Measurements from ENCODE around the gene LBX1. TPM values are rescaled to one million over a fixed set of nuclear protein-coding genes. Genes with fewer than 3 reads are reported as not detected.

Gene LBX1
- total and polyA plus RNA-seq, 2 experiments from 2014 or later: not detected

DNA sequence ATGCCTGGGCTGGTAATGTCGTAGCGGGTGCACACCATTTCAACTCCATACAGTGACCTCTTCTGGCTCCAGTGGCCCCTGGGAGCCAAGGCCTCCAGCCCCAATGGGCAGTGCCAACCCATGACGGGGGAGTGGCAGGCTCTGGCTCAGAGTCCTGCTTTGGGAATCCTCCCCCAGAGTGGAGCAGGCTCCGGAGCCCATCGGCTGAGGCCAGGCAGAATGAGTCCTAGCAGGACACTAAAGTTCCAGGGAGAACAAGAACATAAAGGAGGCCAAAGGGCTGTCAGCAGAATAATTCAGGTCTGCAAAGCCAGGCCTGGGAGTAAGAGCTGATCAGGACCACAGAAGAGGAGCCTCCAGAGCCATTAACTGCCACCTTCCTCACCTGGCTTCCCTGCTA is 33.3 kb downstream of the LBX1 start:
- TF ChIP-seq EZH2 (IDR thresholded peaks at IDR 0.05; ENCODE audit: insufficient read depth, poor library complexity, severe bottlenecking) (no peak), EZH2phosphoT487 (IDR thresholded peaks at IDR 0.05; ENCODE audit: insufficient read depth, low read depth) (no peak)
- Histone ChIP-seq H3K27me3 (replicated peaks; ENCODE audit: insufficient read depth) (peaks cover 41% of the 10 kb centered on the region), H3F3A (ENCODE audit: insufficient read depth) (no peaks in the 10 kb centered on the region), H3K4me2 (ENCODE audit: unreplicated experiment) (no peak overlapping the region), H3K36me3 (ENCODE audit: low read depth) (no peaks in the 10 kb centered on the region), H4K20me1 (ENCODE audit: insufficient read depth) (no peaks in the 10 kb centered on the region), H3K27ac (no peak overlapping the region), H3K4me1 (ENCODE audit: insufficient read depth) (no peaks in the 10 kb centered on the region), H2AFZ (no peak overlapping the region), H3K9ac (no peak overlapping the region), H3K4me3 (no peak overlapping the region), H3K9me3 (ENCODE audit: low read depth) (no peaks in the 10 kb centered on the region), H3K79me2 (ENCODE audit: insufficient read depth) (no peaks in the 10 kb centered on the region), H3K9me2 (ENCODE audit: insufficient read depth) (no peaks in the 10 kb centered on the region)
- in situ Hi-C loops (cut with MboI): loop anchor here (25.0 kb wide), 1 partner anchor 566 kb away; no protein-coding TSS in a partner anchor
- 63 to 65% methylated on average over 5 of the region's 5 CpGs for WGBS, 2 experiments (ENCODE audit: low coverage in 1 of 2, low lambda C conversion rate in 2 of 2, missing lambda C conversion rate in 2 of 2)
- no peak for DNase-seq

DNA sequence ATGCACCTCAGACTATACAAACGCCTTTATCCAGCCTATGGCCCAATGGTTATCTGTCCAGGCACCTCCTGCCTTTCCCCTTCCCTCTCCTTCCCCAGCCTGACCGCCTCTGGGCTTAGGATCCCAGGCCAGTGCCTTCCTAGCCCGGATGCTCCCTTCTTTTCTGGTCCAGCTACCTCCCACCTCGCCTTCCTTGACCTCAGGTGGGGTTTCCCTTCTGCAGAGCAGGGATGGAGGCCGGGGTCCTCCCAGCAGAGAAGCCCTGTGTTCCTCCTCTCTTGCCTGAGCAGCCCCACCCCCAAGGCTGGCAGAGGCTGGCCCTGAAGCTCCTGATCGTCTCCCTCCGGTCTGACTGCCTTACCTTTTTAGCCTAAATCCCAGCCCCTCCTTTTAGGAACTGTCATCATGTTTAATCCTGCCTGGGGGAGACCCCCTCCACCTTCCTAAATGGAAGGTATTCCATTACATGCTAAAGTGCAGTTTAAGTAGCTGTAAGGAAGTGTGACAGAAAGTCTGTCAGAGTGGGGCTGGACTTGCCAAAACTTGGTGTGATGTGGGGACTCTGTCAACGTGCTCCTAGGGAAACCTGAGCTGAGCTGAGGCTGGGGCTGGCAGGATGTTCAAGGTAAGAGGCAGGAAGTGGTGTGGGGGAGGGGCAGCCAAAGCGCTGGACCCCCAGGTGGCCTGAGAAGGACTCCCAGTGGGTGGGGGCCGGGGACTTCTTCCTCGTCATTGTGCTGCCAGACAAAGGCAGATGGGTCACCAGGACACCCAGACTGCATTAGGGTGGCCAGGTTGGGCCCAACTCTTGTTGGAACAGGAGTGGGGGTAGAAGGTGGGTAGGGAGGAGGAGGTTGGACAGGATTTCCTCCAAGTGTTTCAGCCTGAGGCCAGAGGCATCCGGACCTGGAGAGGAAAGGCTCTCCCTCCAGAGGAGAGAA is 39.5 kb downstream of the LBX1 start:
- H3K27ac ChIP-seq: no peak overlapping the region
- no peak overlapping the region for H3K4me3 ChIP-seq
- peaks cover 21% of the 10 kb centered on the region; the same call in 1 of the 2 replicates for H3K27me3 ChIP-seq (replicated peaks; ENCODE audit: insufficient read depth)
- no peak for DNase-seq
- H3K79me2 ChIP-seq (ENCODE audit: insufficient read depth): no peaks in the 10 kb centered on the region
- no peak for TF ChIP-seq EZH2phosphoT487 (IDR thresholded peaks at IDR 0.05; ENCODE audit: insufficient read depth, low read depth)
- no peak for TF ChIP-seq EZH2 (IDR thresholded peaks at IDR 0.05; ENCODE audit: insufficient read depth, poor library complexity, severe bottlenecking)
- H3K36me3 ChIP-seq (ENCODE audit: low read depth): no peaks in the 10 kb centered on the region
- no peaks in the 10 kb centered on the region for H4K20me1 ChIP-seq (ENCODE audit: insufficient read depth)
- in situ Hi-C loops (cut with MboI): loop anchor here (25.0 kb wide), 1 partner anchor 573 kb away; no protein-coding TSS in a partner anchor
- 26 to 28% methylated on average over 10 to 12 of the region's 12 CpGs for WGBS, 2 experiments (ENCODE audit: low coverage in 1 of 2, low lambda C conversion rate in 2 of 2, missing lambda C conversion rate in 2 of 2)
- H3K4me2 ChIP-seq (ENCODE audit: unreplicated experiment): no peak overlapping the region
- no peaks in the 10 kb centered on the region for H3K9me2 ChIP-seq (ENCODE audit: insufficient read depth)
- H3K4me1 ChIP-seq (ENCODE audit: insufficient read depth): no peaks in the 10 kb centered on the region
- H3F3A ChIP-seq (ENCODE audit: insufficient read depth): no peaks in the 10 kb centered on the region
- no peak overlapping the region for H2AFZ ChIP-seq
- no peaks in the 10 kb centered on the region for H3K9me3 ChIP-seq (ENCODE audit: low read depth)
- H3K9ac ChIP-seq: no peak overlapping the region

DNA sequence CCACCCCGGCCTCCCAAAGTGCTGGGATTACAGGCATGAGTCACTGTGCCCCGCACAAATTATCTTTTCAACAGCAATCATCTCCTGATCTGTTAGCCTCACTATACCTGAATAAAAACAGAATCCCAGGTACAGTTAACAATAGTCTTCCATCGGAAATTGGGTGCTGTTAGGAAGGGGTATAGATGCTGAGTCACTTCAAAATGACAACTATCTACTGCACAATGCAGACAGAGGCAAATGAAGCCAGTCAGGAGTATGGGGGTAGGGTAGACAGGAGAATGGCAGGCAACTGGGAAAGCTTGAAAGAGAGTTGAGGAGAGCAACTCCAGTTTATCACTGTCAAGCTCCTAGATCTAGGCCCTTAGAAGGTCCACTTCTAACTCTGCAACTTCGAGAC is 40.3 kb downstream of the LBX1 start:
- no peak overlapping the region for H3K4me3 ChIP-seq
- no peak overlapping the region for H3K27ac ChIP-seq
- no peaks in the 10 kb centered on the region for H3K36me3 ChIP-seq (ENCODE audit: low read depth)
- no peaks in the 10 kb centered on the region for H4K20me1 ChIP-seq (ENCODE audit: insufficient read depth)
- H3K4me1 ChIP-seq (ENCODE audit: insufficient read depth): no peaks in the 10 kb centered on the region
- H3K9me3 ChIP-seq (ENCODE audit: low read depth): no peaks in the 10 kb centered on the region
- H3K79me2 ChIP-seq (ENCODE audit: insufficient read depth): no peaks in the 10 kb centered on the region
- no peaks in the 10 kb centered on the region for H3K9me2 ChIP-seq (ENCODE audit: insufficient read depth)
- no peaks in the 10 kb centered on the region for H3F3A ChIP-seq (ENCODE audit: insufficient read depth)
- H3K4me2 ChIP-seq (ENCODE audit: unreplicated experiment): no peak overlapping the region
- WGBS, 2 experiments (ENCODE audit: low coverage in 1 of 2, low lambda C conversion rate in 2 of 2, missing lambda C conversion rate in 2 of 2): 48 to 51% methylated on average over 4 of the region's 4 CpGs
- H3K27me3 ChIP-seq (replicated peaks; ENCODE audit: insufficient read depth): peaks cover 19% of the 10 kb centered on the region; the same call in 1 of the 2 replicates
- no peak for TF ChIP-seq EZH2 (IDR thresholded peaks at IDR 0.05; ENCODE audit: insufficient read depth, poor library complexity, severe bottlenecking)
- no peak for TF ChIP-seq EZH2phosphoT487 (IDR thresholded peaks at IDR 0.05; ENCODE audit: insufficient read depth, low read depth)
- no peak overlapping the region for H3K9ac ChIP-seq
- no peak for DNase-seq
- in situ Hi-C loops (cut with MboI): loop anchor here (25.0 kb wide), 1 partner anchor 573 kb away; no protein-coding TSS in a partner anchor
- no peak overlapping the region for H2AFZ ChIP-seq

DNA sequence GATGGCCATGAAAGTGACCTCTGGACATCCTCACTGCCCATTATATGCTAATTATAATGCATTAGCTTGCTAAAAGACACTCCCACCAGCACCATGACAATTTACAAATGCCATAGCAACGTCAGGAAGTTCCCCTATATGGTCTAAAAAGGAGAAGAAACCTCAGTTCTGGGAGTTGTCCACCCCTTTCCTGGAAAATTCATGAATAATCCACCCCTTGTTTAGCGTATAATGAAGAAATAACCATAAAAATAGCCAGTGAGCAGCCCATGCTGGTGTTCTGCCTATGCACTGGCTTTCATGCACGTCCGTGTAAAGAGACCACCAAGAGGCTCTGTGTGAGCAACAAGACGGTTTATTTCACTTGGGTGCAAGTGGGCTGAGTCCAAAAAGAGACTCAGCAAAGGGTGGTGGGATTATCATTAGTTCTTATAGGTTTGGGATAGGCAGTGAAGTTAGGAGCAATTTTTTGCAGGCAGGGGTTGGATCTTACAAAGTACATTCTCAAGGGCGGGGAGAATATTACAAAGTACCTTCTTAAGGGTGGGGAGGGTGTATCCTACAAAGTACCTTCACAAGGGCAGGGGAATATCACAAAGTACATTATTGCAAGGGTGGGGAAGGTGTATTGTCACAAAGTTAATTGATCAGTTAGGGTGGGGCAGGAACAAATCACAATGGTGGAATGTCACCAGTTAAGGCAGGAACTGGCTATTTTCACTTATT is 45.6 kb downstream of the LBX1 start:
- Histone ChIP-seq H3K9ac (no peak overlapping the region), H3F3A (ENCODE audit: insufficient read depth) (no peaks in the 10 kb centered on the region), H2AFZ (no peak overlapping the region), H3K4me1 (ENCODE audit: insufficient read depth) (no peaks in the 10 kb centered on the region), H3K4me2 (ENCODE audit: unreplicated experiment) (no peak overlapping the region), H4K20me1 (ENCODE audit: insufficient read depth) (no peaks in the 10 kb centered on the region), H3K9me2 (ENCODE audit: insufficient read depth) (no peaks in the 10 kb centered on the region), H3K27me3 (replicated peaks; ENCODE audit: insufficient read depth) (peaks cover 49% of the 10 kb centered on the region), H3K4me3 (no peak overlapping the region), H3K9me3 (ENCODE audit: low read depth) (no peaks in the 10 kb centered on the region), H3K79me2 (ENCODE audit: insufficient read depth) (no peaks in the 10 kb centered on the region), H3K36me3 (ENCODE audit: low read depth) (no peaks in the 10 kb centered on the region), H3K27ac (no peak overlapping the region)
- WGBS, 2 experiments (ENCODE audit: low coverage in 1 of 2, low lambda C conversion rate in 2 of 2, missing lambda C conversion rate in 2 of 2): 37% methylated on average over 6 of the region's 6 CpGs
- no peak for DNase-seq
- no peak for TF ChIP-seq EZH2phosphoT487 (IDR thresholded peaks at IDR 0.05; ENCODE audit: insufficient read depth, low read depth)
- no peak for TF ChIP-seq EZH2 (IDR thresholded peaks at IDR 0.05; ENCODE audit: insufficient read depth, poor library complexity, severe bottlenecking)
- in situ Hi-C loops (cut with MboI): loop anchor here (25.0 kb wide), 1 partner anchor 579 kb away; no protein-coding TSS in a partner anchor
